ENCODE measurements around the gene PRTG.
"Not testable (repeated sequence)": the region's sequence is repeated elsewhere in the genome, so short reads cannot be mapped to it uniquely, and the experiment has no call there.

PRTG gene, protein sequence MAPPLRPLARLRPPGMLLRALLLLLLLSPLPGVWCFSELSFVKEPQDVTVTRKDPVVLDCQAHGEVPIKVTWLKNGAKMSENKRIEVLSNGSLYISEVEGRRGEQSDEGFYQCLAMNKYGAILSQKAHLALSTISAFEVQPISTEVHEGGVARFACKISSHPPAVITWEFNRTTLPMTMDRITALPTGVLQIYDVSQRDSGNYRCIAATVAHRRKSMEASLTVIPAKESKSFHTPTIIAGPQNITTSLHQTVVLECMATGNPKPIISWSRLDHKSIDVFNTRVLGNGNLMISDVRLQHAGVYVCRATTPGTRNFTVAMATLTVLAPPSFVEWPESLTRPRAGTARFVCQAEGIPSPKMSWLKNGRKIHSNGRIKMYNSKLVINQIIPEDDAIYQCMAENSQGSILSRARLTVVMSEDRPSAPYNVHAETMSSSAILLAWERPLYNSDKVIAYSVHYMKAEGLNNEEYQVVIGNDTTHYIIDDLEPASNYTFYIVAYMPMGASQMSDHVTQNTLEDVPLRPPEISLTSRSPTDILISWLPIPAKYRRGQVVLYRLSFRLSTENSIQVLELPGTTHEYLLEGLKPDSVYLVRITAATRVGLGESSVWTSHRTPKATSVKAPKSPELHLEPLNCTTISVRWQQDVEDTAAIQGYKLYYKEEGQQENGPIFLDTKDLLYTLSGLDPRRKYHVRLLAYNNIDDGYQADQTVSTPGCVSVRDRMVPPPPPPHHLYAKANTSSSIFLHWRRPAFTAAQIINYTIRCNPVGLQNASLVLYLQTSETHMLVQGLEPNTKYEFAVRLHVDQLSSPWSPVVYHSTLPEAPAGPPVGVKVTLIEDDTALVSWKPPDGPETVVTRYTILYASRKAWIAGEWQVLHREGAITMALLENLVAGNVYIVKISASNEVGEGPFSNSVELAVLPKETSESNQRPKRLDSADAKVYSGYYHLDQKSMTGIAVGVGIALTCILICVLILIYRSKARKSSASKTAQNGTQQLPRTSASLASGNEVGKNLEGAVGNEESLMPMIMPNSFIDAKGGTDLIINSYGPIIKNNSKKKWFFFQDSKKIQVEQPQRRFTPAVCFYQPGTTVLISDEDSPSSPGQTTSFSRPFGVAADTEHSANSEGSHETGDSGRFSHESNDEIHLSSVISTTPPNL

DNA sequence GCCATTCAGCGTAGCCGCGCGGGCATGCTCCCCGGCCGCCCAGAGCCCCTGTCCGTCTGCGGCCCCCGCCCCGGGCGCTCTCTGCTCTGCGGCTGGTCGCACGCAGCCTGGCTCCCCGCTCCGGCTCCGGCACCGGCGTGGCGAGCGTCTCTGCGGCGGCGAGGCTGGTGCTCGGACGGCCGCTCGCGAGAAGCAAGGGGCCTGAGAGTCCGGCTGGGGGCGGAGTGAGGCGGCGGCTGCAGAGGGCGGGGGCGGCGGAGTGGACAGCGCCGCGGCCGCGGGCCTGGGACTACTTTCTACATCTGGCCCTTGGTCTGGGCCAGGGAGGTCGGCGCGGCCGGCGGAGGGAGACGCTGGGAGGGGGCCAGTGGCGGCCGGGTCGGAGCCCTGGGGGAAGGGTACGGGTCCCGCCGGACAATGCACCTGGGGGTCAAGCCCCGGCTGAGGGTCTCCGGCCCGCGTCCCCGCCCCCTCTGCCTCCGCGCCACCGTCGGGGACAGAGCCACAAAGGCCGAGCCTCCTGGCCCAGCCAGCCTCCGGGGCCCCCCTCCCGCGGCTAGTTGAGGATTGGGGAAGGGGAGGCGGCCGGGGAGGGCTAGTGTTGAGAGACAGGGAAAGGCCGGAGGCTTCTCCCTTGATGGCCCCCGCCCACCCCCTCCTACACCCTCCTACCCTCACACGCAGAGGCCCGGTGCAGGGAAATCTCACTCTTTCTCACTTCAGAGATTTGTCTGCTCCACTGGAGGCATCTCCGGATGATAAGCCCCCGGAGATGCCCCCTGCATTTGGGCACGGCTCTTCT, at the start of gene PRTG:
Gene PRTG (minus strand): TSS at position 226 of the 802 bp plus-strand sequence. CDS start 221 bp downstream, at position 5.
- ChIA-PET POLR2A (interaction anchor here (1.3 kb wide), 1 partner anchor 13 kb away, joined by 3 read pairs; no protein-coding TSS in a partner anchor), CTCF (no interaction called here)
- DNase-seq (ENCODE audit: extremely low spot score), result peak; percentile 25
- TF ChIP-seq SUZ12 (IDR thresholded peaks at IDR 0.05), result no peak

DNA sequence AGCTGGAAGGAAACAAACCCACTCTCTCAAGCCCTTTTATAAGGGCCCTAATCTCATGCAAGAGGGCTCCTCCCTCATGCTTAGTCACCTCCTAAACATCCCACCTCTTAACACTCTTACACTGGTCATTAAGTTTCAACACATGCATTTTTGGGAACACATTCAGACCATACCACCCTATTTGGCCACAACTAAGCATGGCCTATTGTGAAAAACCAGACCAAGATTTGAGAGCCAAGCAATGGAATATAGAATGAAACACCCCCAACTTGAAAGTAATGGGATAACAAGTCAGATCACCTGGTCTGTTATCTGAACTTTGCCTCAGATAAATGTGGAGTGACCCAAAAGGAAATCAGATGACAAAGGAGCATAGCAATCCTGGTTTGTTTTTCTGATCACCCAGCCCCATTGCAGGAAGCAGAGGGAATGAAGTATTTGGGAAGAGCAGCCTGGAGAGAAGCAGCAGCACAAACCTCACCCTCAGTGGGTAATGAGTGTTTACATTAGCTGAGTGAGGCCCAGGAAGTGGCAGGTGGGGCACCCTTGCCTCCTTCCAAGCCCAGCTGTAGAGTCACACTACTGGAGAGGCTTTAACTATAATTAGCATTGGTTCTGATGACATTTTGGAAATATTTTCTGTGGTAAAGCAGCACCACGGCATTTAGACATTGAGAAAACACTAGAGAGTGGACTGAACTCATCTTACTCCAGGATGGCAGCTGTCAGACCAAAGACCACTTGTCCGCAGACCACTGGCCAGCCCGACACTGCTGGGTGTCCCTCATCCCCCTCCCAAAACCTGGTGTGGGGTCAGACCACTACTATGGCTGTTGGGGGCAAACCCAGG, 48.8 kb upstream of the PRTG start:
- no peak for TF ChIP-seq BHLHE40 (IDR thresholded peaks at IDR 0.05; ENCODE audit: borderline replicate concordance)
- no peak for TF ChIP-seq NFRKB (IDR thresholded peaks at IDR 0.05)
- TF ChIP-seq FOXA1 (IDR thresholded peaks at IDR 0.05), result no peak
- TF ChIP-seq ARNT (IDR thresholded peaks at IDR 0.05), result no peak
- TF ChIP-seq, protein P1, sequence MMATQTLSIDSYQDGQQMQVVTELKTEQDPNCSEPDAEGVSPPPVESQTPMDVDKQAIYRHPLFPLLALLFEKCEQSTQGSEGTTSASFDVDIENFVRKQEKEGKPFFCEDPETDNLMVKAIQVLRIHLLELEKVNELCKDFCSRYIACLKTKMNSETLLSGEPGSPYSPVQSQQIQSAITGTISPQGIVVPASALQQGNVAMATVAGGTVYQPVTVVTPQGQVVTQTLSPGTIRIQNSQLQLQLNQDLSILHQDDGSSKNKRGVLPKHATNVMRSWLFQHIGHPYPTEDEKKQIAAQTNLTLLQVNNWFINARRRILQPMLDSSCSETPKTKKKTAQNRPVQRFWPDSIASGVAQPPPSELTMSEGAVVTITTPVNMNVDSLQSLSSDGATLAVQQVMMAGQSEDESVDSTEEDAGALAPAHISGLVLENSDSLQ (IDR thresholded peaks at IDR 0.05), result no peak
- no peak for TF ChIP-seq CTBP1 (IDR thresholded peaks at IDR 0.05; ENCODE audit: borderline replicate concordance)
- no peak for TF ChIP-seq HDGF (IDR thresholded peaks at IDR 0.05; ENCODE audit: borderline replicate concordance)
- no peak for TF ChIP-seq TARDBP (IDR thresholded peaks at IDR 0.05)
- TF ChIP-seq L3MBTL2 (conservative IDR thresholded peaks at IDR 0.05), result no peak
- TF ChIP-seq ELF4 (IDR thresholded peaks at IDR 0.05), result no peak
- TF ChIP-seq SP1 (IDR thresholded peaks at IDR 0.05), result no peak
- TF ChIP-seq SUZ12 (IDR thresholded peaks at IDR 0.05), result no peak
- no peak for TF ChIP-seq ZNF384 (IDR thresholded peaks at IDR 0.05)
- DNase-seq (ENCODE audit: extremely low spot score), result no peak
- ChIA-PET CTCF (interaction anchor here (1.6 kb wide), 1 partner anchor 16 kb away, joined by 3 read pairs; no protein-coding TSS in a partner anchor), POLR2A (no interaction called here)

DNA sequence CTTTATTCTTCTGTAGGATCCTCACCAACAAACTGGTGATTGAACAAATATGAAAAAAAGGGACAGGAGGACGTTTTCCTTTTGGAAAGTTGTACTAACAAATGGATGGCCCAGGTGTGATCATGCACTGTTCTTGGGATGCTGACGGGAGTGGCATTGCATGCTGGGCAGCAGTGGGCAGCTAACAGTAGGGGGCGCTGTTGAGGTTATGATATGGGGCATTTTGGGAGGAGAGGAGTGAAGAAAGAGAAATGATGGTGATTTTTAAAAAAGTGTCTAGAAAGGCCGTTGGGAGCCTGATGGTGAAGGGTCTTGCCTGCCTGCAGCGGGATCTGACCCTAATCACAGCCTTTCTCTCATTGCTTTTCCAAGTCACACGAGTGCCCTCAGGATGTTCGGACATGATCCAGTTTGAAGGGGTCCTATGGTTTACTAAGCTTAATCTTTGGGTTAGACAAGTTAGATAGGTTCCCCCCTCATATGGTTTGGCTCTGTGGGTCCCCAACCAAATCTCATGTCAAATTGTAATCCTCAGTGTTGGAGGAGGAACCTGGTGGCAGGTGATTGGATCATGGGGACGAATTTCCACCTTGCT, 46.2 kb upstream of the PRTG start:
- ChIA-PET CTCF (interaction anchor here (0.6 to 1.9 kb wide), 3 partner anchors 12 to 34 kb away, joined by 3 to 5 read pairs (median 4); no protein-coding TSS in a partner anchor), POLR2A (no interaction called here)
- TF ChIP-seq ARNT (IDR thresholded peaks at IDR 0.05) (no peak), NFRKB (IDR thresholded peaks at IDR 0.05) (no peak), CTBP1 (IDR thresholded peaks at IDR 0.05; ENCODE audit: borderline replicate concordance) (no peak), HDGF (IDR thresholded peaks at IDR 0.05; ENCODE audit: borderline replicate concordance) (no peak), FOXK2 (IDR thresholded peaks at IDR 0.05) (no peak), TARDBP (IDR thresholded peaks at IDR 0.05) (no peak), FOXM1 (IDR thresholded peaks at IDR 0.05; ENCODE audit: borderline replicate concordance) (no peak), BHLHE40 (IDR thresholded peaks at IDR 0.05; ENCODE audit: borderline replicate concordance) (no peak), SUZ12 (IDR thresholded peaks at IDR 0.05) (no peak)
- TF ChIP-seq, protein P1 (IDR thresholded peaks at IDR 0.05), result no peak
- DNase-seq (ENCODE audit: extremely low spot score), result peak; percentile 32

DNA sequence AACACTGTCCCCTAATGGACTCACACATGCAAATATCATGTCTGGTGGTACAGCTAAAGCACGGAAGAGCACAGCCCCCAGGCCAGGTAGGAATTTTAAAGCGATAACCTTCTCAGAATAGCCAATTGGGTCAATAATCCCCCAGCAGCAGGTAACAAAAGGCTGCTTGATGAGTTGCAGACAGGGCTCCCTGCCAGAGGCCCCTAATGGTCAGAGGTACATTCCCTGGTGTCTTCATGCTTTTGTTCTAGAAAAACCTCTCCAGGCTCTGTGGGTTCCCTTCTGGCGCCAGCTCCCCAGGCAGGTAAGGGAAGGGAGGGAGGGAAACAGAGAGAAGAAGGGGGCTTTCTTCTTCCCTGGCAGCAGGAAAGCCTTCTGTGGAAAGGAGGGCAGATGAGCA, 43.4 kb upstream of the PRTG start:
- ChIA-PET CTCF (no interaction called here), POLR2A (no interaction called here)
- DNase-seq (ENCODE audit: extremely low spot score), result no peak
- TF ChIP-seq LEF1 (IDR thresholded peaks at IDR 0.05; ENCODE audit: borderline replicate concordance) (no peak), FOXM1 (IDR thresholded peaks at IDR 0.05; ENCODE audit: borderline replicate concordance) (no peak), L3MBTL2 (conservative IDR thresholded peaks at IDR 0.05) (no peak), SUZ12 (IDR thresholded peaks at IDR 0.05) (no peak), ARNT (IDR thresholded peaks at IDR 0.05) (no peak), ELF4 (IDR thresholded peaks at IDR 0.05) (no peak), SP1 (IDR thresholded peaks at IDR 0.05) (no peak), ZNF384 (IDR thresholded peaks at IDR 0.05) (no peak), FOXA1 (IDR thresholded peaks at IDR 0.05) (no peak), NFRKB (IDR thresholded peaks at IDR 0.05) (no peak), TARDBP (IDR thresholded peaks at IDR 0.05) (no peak), BHLHE40 (IDR thresholded peaks at IDR 0.05; ENCODE audit: borderline replicate concordance) (no peak), FOXK2 (IDR thresholded peaks at IDR 0.05) (no peak), CTBP1 (IDR thresholded peaks at IDR 0.05; ENCODE audit: borderline replicate concordance) (no peak), HDGF (IDR thresholded peaks at IDR 0.05; ENCODE audit: borderline replicate concordance) (no peak)
- TF ChIP-seq, protein P1 (IDR thresholded peaks at IDR 0.05), result no peak

DNA sequence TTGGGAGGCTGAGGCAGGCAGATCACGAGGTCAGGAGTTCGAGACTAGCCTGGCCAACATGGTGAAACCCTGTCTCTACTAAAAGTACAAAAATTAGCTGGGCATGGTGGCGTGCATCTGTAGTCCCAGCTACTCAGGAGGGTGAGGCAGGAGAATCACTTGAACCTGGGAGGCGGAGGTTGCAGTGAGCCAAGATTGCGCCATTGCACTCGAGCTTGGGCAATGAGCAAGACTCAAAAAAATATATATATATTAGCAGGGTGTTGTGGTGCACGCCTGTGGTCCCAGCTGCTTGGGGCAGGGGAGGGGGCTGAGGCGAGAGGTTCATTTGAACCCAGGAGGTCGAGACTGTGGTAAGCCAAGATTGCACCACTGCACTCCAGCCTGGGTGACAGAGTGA, 42.6 kb upstream of the PRTG start:
- DNase-seq (ENCODE audit: extremely low spot score); POLR2A ChIA-PET; CTCF ChIA-PET: not testable (repeated sequence)

All from HEK293T (cell line).